ENCODE data around the gene PRM3. TPM values are rescaled to one million over a fixed set of nuclear protein-coding genes. Genes with fewer than 3 reads are reported as not detected.
A peak's percentile ranks its signal among the peaks of the same experiment; 100 is the strongest.

The PRM3 gene
- total and polyA plus RNA-seq, 2 donors (not counting 1 experiment from before 2014, with no cell fraction given): not detected

DNA sequence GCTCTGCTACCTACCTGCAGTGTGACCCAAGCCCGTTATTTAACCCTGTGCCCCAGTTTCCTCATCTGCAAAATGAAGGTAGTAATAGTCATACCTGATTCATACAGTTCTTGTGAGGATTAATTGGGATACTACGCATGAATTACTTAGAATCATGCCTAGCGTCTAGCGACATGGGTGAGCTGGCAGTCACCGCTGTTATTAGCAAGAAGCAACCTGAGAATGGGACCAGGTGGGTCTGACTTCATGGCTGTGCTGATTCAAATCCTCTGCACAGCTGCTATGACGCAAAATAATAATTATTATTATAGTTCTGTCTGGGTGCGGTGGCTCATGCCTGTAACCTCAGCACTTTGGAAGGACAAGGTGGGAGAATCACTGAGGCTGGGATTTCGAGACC, 25.3 kb downstream of the PRM3 start:
- peaks cover 4% of the 10 kb centered on the region for H3K79me2 ChIP-seq (ENCODE audit: control insufficient read depth, insufficient read depth, low read length)
- H3K36me3 ChIP-seq (replicated peaks in 1 of 2; ENCODE audit: control extremely low read depth in 1 of 2, control insufficient read depth in 1 of 2, extremely low read depth in 1 of 2, insufficient read depth in 2 of 2, low read length in 1 of 2): peaks cover under 1 to 12% of the 10 kb centered on the region in 2 experiments
- H3K9me3 ChIP-seq (ENCODE audit: control extremely low read depth in 1 of 3, control insufficient read depth in 2 of 3, insufficient read depth in 1 of 3, low read length in 2 of 3): peaks cover 0 to 3% (median 0%) of the 10 kb centered on the region in 3 donors
- Mint-ChIP-seq H3K4me1 (peaks cover 30% of the 10 kb centered on the region), H3K27ac (peak overlapping the region; percentile 15), H3K9me3 (ENCODE audit: insufficient read depth) (no peaks in the 10 kb centered on the region), H3K4me3 (no peak overlapping the region), H3K27me3 (no peaks in the 10 kb centered on the region)
- TF ChIP-seq, protein P1, sequence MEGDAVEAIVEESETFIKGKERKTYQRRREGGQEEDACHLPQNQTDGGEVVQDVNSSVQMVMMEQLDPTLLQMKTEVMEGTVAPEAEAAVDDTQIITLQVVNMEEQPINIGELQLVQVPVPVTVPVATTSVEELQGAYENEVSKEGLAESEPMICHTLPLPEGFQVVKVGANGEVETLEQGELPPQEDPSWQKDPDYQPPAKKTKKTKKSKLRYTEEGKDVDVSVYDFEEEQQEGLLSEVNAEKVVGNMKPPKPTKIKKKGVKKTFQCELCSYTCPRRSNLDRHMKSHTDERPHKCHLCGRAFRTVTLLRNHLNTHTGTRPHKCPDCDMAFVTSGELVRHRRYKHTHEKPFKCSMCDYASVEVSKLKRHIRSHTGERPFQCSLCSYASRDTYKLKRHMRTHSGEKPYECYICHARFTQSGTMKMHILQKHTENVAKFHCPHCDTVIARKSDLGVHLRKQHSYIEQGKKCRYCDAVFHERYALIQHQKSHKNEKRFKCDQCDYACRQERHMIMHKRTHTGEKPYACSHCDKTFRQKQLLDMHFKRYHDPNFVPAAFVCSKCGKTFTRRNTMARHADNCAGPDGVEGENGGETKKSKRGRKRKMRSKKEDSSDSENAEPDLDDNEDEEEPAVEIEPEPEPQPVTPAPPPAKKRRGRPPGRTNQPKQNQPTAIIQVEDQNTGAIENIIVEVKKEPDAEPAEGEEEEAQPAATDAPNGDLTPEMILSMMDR (IDR thresholded peaks at IDR 0.05): no peak
- TF ChIP-seq EZH2 (IDR thresholded peaks at IDR 0.05; ENCODE audit: borderline replicate concordance, insufficient read depth, low read depth, low read length, poor library complexity, severe bottlenecking): no peak
- WGBS (ENCODE audit: insufficient coverage): 79% methylated on average over 6 of the region's 8 CpGs
- no peak overlapping the region for H3K27ac ChIP-seq (ENCODE audit: low read length in 2 of 2)
- POLR2A ChIA-PET: interaction anchor here (0.6 to 2.1 kb wide), 3 partner anchors 17 to 106 kb away, joined by 3 to 6 read pairs (median 3); no protein-coding TSS in a partner anchor
- H3K27me3 ChIP-seq (replicated peaks in 1 of 4; ENCODE audit: control extremely low read depth in 1 of 4, control insufficient read depth in 3 of 4, insufficient read depth in 4 of 4, low read length in 3 of 4): no peaks in the 10 kb centered on the region
- no peak overlapping the region for H3K4me2 ChIP-seq (replicated peaks; ENCODE audit: low read depth, low read length, poor library complexity, severe bottlenecking)
- DNase-seq: no peak
- ATAC-seq (ENCODE audit: low read depth): peak; percentile 24
- H3K4me1 ChIP-seq (ENCODE audit: control insufficient read depth in 2 of 2, insufficient read depth in 2 of 2, low read length in 2 of 2): peaks cover 10 to 15% of the 10 kb centered on the region in 2 donors
- H4K20me1 ChIP-seq (ENCODE audit: control insufficient read depth, insufficient read depth, low read length, poor library complexity, severe bottlenecking): peaks cover 25% of the 10 kb centered on the region
- intact Hi-C loops (cut with micrococcal nuclease): no loop called here
- no peak overlapping the region for H3K9ac ChIP-seq (ENCODE audit: low read length)
- H2AFZ ChIP-seq (ENCODE audit: insufficient read depth, low read depth, low read length, poor library complexity, severe bottlenecking): no peak overlapping the region
- no peak overlapping the region for H3K4me3 ChIP-seq (ENCODE audit: control extremely low read depth in 1 of 5, extremely low read depth in 1 of 5, insufficient read depth in 1 of 5, low read depth in 2 of 5, low read length in 4 of 5)
- CTCF ChIA-PET: interaction anchor here (0.6 to 1.6 kb wide), 5 partner anchors 15 to 264 kb away, joined by 3 to 5 read pairs (median 3); no protein-coding TSS in a partner anchor

DNA sequence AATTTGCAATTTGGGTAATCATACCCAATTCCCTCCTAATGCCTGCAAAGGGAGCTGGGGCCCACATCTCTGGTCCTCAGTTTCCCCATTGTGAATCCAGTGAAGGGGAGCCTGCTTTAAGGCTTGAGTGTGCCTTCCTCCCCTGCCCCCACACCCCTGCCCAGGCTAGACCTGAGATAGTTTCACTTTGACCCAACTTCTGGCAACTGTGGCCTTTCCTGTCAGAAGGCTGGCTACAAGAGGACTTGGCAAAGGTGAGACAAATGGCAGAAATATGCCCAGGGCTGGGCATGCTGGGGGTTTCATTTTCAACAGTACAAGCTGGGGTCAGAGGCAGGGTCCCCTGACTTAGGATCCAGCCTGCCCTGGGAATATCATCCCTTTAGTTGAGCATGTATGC, 27.4 kb downstream of the PRM3 start:
- H3K27ac Mint-ChIP-seq: no peak overlapping the region
- no peaks in the 10 kb centered on the region for H3K4me1 ChIP-seq (ENCODE audit: control insufficient read depth in 2 of 2, insufficient read depth in 2 of 2, low read length in 2 of 2)
- no peaks in the 10 kb centered on the region for H3K79me2 ChIP-seq (ENCODE audit: control insufficient read depth, insufficient read depth, low read length)
- peaks cover 6% of the 10 kb centered on the region for H4K20me1 ChIP-seq (ENCODE audit: control insufficient read depth, insufficient read depth, low read length, poor library complexity, severe bottlenecking)
- no peaks in the 10 kb centered on the region for H3K27me3 ChIP-seq (replicated peaks in 1 of 4; ENCODE audit: control extremely low read depth in 1 of 4, control insufficient read depth in 3 of 4, insufficient read depth in 4 of 4, low read length in 3 of 4)
- DNase-seq (no peak), ATAC-seq (ENCODE audit: low read depth) (no peak)
- H3K4me1 Mint-ChIP-seq: peaks cover 15% of the 10 kb centered on the region
- intact Hi-C loops (cut with micrococcal nuclease): no loop called here
- no peak overlapping the region for H3K4me3 ChIP-seq (ENCODE audit: control extremely low read depth in 1 of 5, extremely low read depth in 1 of 5, insufficient read depth in 1 of 5, low read depth in 2 of 5, low read length in 4 of 5)
- H2AFZ ChIP-seq (ENCODE audit: insufficient read depth, low read depth, low read length, poor library complexity, severe bottlenecking): no peak overlapping the region
- H3K9ac ChIP-seq (ENCODE audit: low read length): no peak overlapping the region
- H3K9me3 ChIP-seq (ENCODE audit: control extremely low read depth in 1 of 3, control insufficient read depth in 2 of 3, insufficient read depth in 1 of 3, low read length in 2 of 3): peaks cover 0 to 3% (median 0%) of the 10 kb centered on the region in 3 donors
- POLR2A ChIA-PET: no interaction called here
- no peaks in the 10 kb centered on the region for H3K27me3 Mint-ChIP-seq
- H3K36me3 ChIP-seq (replicated peaks in 1 of 2; ENCODE audit: control extremely low read depth in 1 of 2, control insufficient read depth in 1 of 2, extremely low read depth in 1 of 2, insufficient read depth in 2 of 2, low read length in 1 of 2): no peaks in the 10 kb centered on the region
- H3K9me3 Mint-ChIP-seq (ENCODE audit: insufficient read depth): no peaks in the 10 kb centered on the region
- H3K27ac ChIP-seq (ENCODE audit: low read length in 2 of 2): no peak overlapping the region
- H3K4me2 ChIP-seq (replicated peaks; ENCODE audit: low read depth, low read length, poor library complexity, severe bottlenecking): no peak overlapping the region
- no peak for TF ChIP-seq EZH2 (IDR thresholded peaks at IDR 0.05; ENCODE audit: borderline replicate concordance, insufficient read depth, low read depth, low read length, poor library complexity, severe bottlenecking)
- TF ChIP-seq, protein P1 (IDR thresholded peaks at IDR 0.05): no peak
- CTCF ChIA-PET: interaction anchor here (1.2 to 1.5 kb wide), 4 partner anchors 9 to 282 kb away, joined by 3 to 4 read pairs (median 4); partner anchors contain the start of gene SOCS1
- H3K4me3 Mint-ChIP-seq: no peak overlapping the region

Data from B cell (primary cell).